Mesothelial cell of epicardium (in vitro differentiated cells): Measurements from ENCODE around the gene BRDT. TPM values are rescaled to one million over a fixed set of nuclear protein-coding genes. Genes with fewer than 3 reads are reported as not detected.

Experiments used
- DNase-seq, 2 experiments: peaks; one replicate each; pipeline ENCODE4 v3.0.0; 2021; ENCODE audit warnings: low spot score in 2 of 2; ENCODE audit not compliant: unreplicated experiment in 2 of 2
- H3K27ac Mint-ChIP-seq: 2 replicates; pipeline ENCODE4 v1.8.0; 2021; ENCODE audit warnings: mixed read lengths
- H3K27me3 Mint-ChIP-seq: 2 replicates; pipeline ENCODE4 v1.8.0; 2021; ENCODE audit warnings: low read depth, mixed read lengths
- H3K36me3 Mint-ChIP-seq: 2 replicates; pipeline ENCODE4 v1.8.0; 2021; ENCODE audit warnings: mixed read lengths
- H3K4me1 Mint-ChIP-seq: 2 replicates; pipeline ENCODE4 v1.8.0; 2021; ENCODE audit warnings: mixed read lengths
- H3K4me3 Mint-ChIP-seq: 2 replicates; pipeline ENCODE4 v1.8.0; 2021; ENCODE audit warnings: mild to moderate bottlenecking, moderate library complexity, mixed read lengths
- H3K9me3 Mint-ChIP-seq: 2 replicates; pipeline ENCODE4 v1.8.0; 2021; ENCODE audit warnings: mixed read lengths
- CTCF ChIP-seq: fragments of 200-600 bp; sonication (generic); IDR thresholded peaks from one replicate; pipeline ENCODE4 v1.5.0; 2021; ENCODE audit warnings: antibody characterized with exemption; ENCODE audit not compliant: unreplicated experiment
- total RNA-seq: library from RNA; stranded (reverse); gene quantifications from 3 replicates; pipeline ENCODE4 v1.2.1, GENCODE V29; 2021

BRDT gene
- total RNA-seq, 1 donor from 2014 or later, result not detected

DNA sequence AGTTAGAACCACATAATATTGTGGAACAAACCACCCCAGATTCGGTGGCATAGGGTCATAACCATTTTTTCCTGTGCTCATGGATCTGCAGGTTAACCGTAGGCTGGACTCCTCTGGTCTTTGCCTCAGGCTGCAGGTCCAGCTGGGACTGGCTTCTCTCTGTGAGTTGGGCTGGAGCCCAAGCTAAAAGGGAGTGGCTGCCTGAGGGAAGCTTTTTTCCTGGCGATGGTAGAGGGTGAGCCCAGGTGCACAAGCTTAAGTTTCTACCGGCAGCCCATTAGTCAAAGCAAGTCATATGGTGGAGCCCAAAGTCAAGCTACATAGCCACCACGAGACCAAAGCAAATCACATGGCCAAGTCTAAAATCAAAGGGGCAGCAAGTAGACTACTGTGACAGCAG, 94.4 kb downstream of the BRDT start:
- H3K9me3 Mint-ChIP-seq, result no peaks in the 10 kb centered on the region
- DNase-seq, result no peak

GRCh38 chr1:92045766-92046495, 96.7 kb downstream of the BRDT start:
- Mint-ChIP-seq H3K27me3 (no peaks in the 10 kb centered on the region), H3K9me3 (no peaks in the 10 kb centered on the region), H3K4me1 (no peaks in the 10 kb centered on the region), H3K27ac (no peak overlapping the region), H3K4me3 (no peak overlapping the region), H3K36me3 (no peaks in the 10 kb centered on the region)
- DNase-seq, result no peak
- no peak for TF ChIP-seq CTCF

More for the DNA sequence above, 94.4 kb downstream of the BRDT start:
- H3K4me1 Mint-ChIP-seq, result no peaks in the 10 kb centered on the region
- no peak overlapping the region for H3K27ac Mint-ChIP-seq
- no peaks in the 10 kb centered on the region for H3K36me3 Mint-ChIP-seq
- TF ChIP-seq CTCF, result no peak
- H3K4me3 Mint-ChIP-seq, result no peak overlapping the region
- no peaks in the 10 kb centered on the region for H3K27me3 Mint-ChIP-seq

GRCh38 chr1:92051948-92052347, 102.7 kb downstream of the BRDT start:
- no peak overlapping the region for H3K27ac Mint-ChIP-seq
- no peaks in the 10 kb centered on the region for H3K27me3 Mint-ChIP-seq

More at GRCh38 chr1:92051948-92052347, 102.7 kb downstream of the BRDT start:
- TF ChIP-seq CTCF, result no peak
- Mint-ChIP-seq H3K4me1 (no peaks in the 10 kb centered on the region), H3K4me3 (no peak overlapping the region), H3K36me3 (no peaks in the 10 kb centered on the region), H3K9me3 (no peaks in the 10 kb centered on the region)
- no peak for DNase-seq

Other genes with a start within 250 kb of the BRDT start
- gene TGFBR3, start 63.2 kb upstream of the BRDT start, total RNA-seq, result 19.7 to 24.6 TPM (median 20.7 TPM) in 3 replicates
- gene EPHX4, start 80.6 kb downstream of the BRDT start, total RNA-seq, result 1.3 to 1.5 TPM (median 1.4 TPM) in 3 replicates
- not detected in 3 replicates for gene SETSIP, start 126.0 kb downstream of the BRDT start, total RNA-seq
- 6.6 to 8.7 TPM (median 8.4 TPM) in 3 replicates for gene BTBD8, start 130.9 kb downstream of the BRDT start, total RNA-seq